A673 (cell line): ENCODE measurements around the gene RPS6KB1.

Experiments used
- CTCF ChIP-seq: fragments of 300-800, 200-600 bp; sonication (generic); conservative IDR thresholded peaks from 2 replicates; pipeline ENCODE4 v1.5.1; 2017; ENCODE audit warnings: low read depth, mild to moderate bottlenecking, antibody characterized with exemption, low read length, moderate library complexity, mixed read lengths
- EZH2 ChIP-seq: fragments of 200-600 bp; sonication (generic); IDR thresholded peaks from 2 replicates; pipeline ENCODE4 v1.6.1; 2017; ENCODE audit warnings: borderline replicate concordance, low read depth, mild to moderate bottlenecking, mixed read lengths, antibody characterized with exemption, low read length; ENCODE audit not compliant: poor library complexity, severe bottlenecking

- TF ChIP-seq CTCF (no peak), EZH2 (no peak)
Observed at GRCh38 chr17:59950049-59950448, 57.1 kb downstream of the RPS6KB1 start.
